Natural killer cell (primary cell): Measurements from ENCODE around the gene SLC25A18. TPM values are rescaled to one million over a fixed set of nuclear protein-coding genes. Genes with fewer than 3 reads are reported as not detected.

Experiments
- ATAC-seq, 3 donors: fragments of 150-1000 bp in 2 of 3; fragments of 200-7000 bp in 1 of 3; cut with Tn5 transposase; 1 replicate in 1 of 3; 2 replicates in 2 of 3; pipeline ENCODE4 v1.10.0; 2021; ENCODE audit warnings: mild to moderate bottlenecking in 2 of 3, moderate library complexity in 2 of 3
- DNase-seq, 2 donors: peaks; one replicate each; pipeline versions ENCODE4 v3.0.0 to v3.0.0-alpha.2; 2013 to 2021; ENCODE audit warnings: mixed read lengths in 1 of 2
- H3K27ac ChIP-seq: one replicate; pipeline ENCODE4 v1.5.1; 2013; ENCODE audit warnings: mild to moderate bottlenecking, low read length
- H3K27me3 ChIP-seq: one replicate; pipeline ENCODE4 v1.6.1; 2013; ENCODE audit warnings: low read length; ENCODE audit not compliant: control insufficient read depth, insufficient read depth
- H3K36me3 ChIP-seq: one replicate; pipeline ENCODE4 v1.6.1; 2013; ENCODE audit warnings: low read length; ENCODE audit not compliant: control insufficient read depth, insufficient read depth
- H3K4me1 ChIP-seq: one replicate; pipeline ENCODE4 v1.6.1; 2013; ENCODE audit warnings: low read length; ENCODE audit not compliant: control insufficient read depth, insufficient read depth
- H3K4me3 ChIP-seq: one replicate; pipeline ENCODE4 v1.5.1; 2013; ENCODE audit warnings: low read length
- H3K9me3 ChIP-seq: one replicate; pipeline ENCODE4 v1.6.1; 2013; ENCODE audit warnings: low read length; ENCODE audit not compliant: control insufficient read depth, insufficient read depth
- H3K27ac Mint-ChIP-seq, 2 donors: one replicate each; pipeline ENCODE4 v1.8.0; 2022; ENCODE audit warnings: mild to moderate bottlenecking in 2 of 2, mixed read lengths in 2 of 2, moderate library complexity in 1 of 2
- H3K27me3 Mint-ChIP-seq, 2 donors: one replicate each; pipeline ENCODE4 v1.8.0; 2022; ENCODE audit warnings: low read depth in 2 of 2, mixed read lengths in 2 of 2
- H3K36me3 Mint-ChIP-seq: one replicate; pipeline ENCODE4 v1.8.0; 2022; ENCODE audit warnings: mixed read lengths
- H3K4me1 Mint-ChIP-seq, 2 donors: one replicate each; pipeline ENCODE4 v1.8.0; 2022; ENCODE audit warnings: mixed read lengths in 2 of 2
- H3K4me3 Mint-ChIP-seq: one replicate; pipeline ENCODE4 v1.8.0; 2022; ENCODE audit warnings: mild to moderate bottlenecking, moderate library complexity, mixed read lengths
- H3K9me3 Mint-ChIP-seq, 2 donors: one replicate each; pipeline ENCODE4 v1.8.0; 2022; ENCODE audit warnings: mixed read lengths in 2 of 2
- WGBS: methylation state at CpG from one replicate; pipeline ENCODE4 v1.1.7; 2013; ENCODE audit warnings: missing lambda C conversion rate; ENCODE audit not compliant: insufficient coverage; 5-methylcytosine and 5-hydroxymethylcytosine counted together
- intact Hi-C: fragments of 100-400 bp; cut with micrococcal nuclease; formaldehyde crosslinking; loops from one replicate; pipeline ENCODE4 v1.14.2; 2022
- total RNA-seq, 4 donors: library from RNA; stranded (reverse); fragments of 120-200 nt in 1 of 4; gene quantifications; one replicate each; pipeline versions ENCODE4 v1.2.3 to v1.2.4, GENCODE V29; 2013 to 2022
- TF ChIP-seq, protein P1 (sequence below): fragments of 200-600 bp; IDR thresholded peaks from one replicate; pipeline ENCODE4 v1.8.0; 2022; ENCODE audit warnings: antibody characterized with exemption

SLC25A18 gene
- total RNA-seq, 3 donors from 2014 or later (not counting 1 experiment from before 2014, with no cell fraction given) = not detected

DNA sequence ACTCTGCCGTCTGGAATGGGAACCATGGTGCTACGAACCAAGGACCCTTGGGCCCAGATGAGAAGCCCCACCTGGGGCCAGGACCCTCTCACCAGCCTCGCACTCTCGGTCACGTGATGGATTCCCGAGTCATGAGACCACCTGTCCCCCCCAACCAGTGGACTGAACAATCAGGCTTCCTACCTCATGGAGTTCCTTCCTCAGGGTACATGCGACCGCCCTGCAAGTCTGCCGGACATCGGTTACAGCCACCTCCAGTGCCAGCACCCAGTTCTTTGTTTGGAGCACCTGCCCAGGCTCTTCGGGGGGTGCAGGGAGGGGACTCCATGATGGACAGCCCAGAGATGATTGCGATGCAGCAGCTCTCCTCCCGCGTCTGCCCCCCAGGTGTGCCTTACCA is 20.8 kb upstream of the SLC25A18 start:
- Histone ChIP-seq H3K9me3 (no peaks in the 10 kb centered on the region), H3K36me3 (no peaks in the 10 kb centered on the region), H3K27me3 (no peaks in the 10 kb centered on the region), H3K4me1 (no peaks in the 10 kb centered on the region), H3K4me3 (no peak overlapping the region), H3K27ac (no peak overlapping the region)
- WGBS = 93% methylated on average over 14 of the region's 14 CpGs
- Mint-ChIP-seq H3K9me3 (no peaks in the 10 kb centered on the region), H3K27ac (no peak overlapping the region), H3K27me3 (no peaks in the 10 kb centered on the region), H3K4me3 (no peak overlapping the region), H3K4me1 (no peaks in the 10 kb centered on the region), H3K36me3 (no peaks in the 10 kb centered on the region)
- TF ChIP-seq, protein P1, sequence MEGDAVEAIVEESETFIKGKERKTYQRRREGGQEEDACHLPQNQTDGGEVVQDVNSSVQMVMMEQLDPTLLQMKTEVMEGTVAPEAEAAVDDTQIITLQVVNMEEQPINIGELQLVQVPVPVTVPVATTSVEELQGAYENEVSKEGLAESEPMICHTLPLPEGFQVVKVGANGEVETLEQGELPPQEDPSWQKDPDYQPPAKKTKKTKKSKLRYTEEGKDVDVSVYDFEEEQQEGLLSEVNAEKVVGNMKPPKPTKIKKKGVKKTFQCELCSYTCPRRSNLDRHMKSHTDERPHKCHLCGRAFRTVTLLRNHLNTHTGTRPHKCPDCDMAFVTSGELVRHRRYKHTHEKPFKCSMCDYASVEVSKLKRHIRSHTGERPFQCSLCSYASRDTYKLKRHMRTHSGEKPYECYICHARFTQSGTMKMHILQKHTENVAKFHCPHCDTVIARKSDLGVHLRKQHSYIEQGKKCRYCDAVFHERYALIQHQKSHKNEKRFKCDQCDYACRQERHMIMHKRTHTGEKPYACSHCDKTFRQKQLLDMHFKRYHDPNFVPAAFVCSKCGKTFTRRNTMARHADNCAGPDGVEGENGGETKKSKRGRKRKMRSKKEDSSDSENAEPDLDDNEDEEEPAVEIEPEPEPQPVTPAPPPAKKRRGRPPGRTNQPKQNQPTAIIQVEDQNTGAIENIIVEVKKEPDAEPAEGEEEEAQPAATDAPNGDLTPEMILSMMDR = no peak
- intact Hi-C loops = no loop called here
- DNase-seq = no peak
- no peak for ATAC-seq

DNA sequence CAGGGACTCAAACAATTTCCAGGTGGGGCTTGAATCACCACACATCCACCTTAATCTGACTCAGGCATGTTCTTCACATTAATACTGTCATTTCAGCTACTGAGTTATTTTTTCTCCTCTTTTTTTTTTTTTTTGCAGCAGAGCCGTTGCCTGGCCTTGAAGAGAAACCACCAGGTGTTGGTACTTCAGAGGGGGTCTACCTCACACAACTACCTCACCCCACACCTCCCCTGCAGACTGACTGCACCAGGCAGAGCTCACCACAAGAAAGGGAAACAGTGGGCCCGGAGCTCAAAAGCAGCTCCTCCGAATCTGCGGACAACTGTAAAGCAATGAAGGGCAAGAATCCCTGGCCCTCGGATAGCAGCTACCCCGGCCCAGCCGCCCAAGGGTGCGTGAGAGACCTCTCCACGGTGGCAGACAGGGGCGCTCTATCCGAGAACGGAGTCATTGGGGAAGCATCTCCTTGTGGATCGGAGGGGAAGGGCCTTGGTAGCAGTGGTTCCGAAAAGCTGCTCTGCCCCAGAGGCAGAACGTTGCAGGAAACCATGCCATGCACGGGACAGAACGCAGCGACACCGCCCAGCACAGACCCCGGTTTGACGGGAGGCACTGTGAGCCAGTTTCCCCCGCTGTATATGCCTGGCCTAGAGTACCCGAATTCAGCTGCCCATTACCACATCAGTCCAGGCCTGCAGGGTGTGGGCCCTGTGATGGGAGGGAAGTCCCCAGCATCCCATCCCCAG is 15.1 kb upstream of the SLC25A18 start:
- no peaks in the 10 kb centered on the region for H3K9me3 ChIP-seq
- H3K9me3 Mint-ChIP-seq = no peaks in the 10 kb centered on the region
- TF ChIP-seq, protein P1 = no peak
- H3K27me3 Mint-ChIP-seq = peaks cover 0 to 2% of the 10 kb centered on the region in 2 donors
- H3K4me3 Mint-ChIP-seq = no peak overlapping the region
- H3K27me3 ChIP-seq = no peaks in the 10 kb centered on the region
- no peak for DNase-seq
- no peaks in the 10 kb centered on the region for H3K4me1 Mint-ChIP-seq
- ATAC-seq = no peak
- no peak overlapping the region for H3K4me3 ChIP-seq
- H3K27ac Mint-ChIP-seq = no peak overlapping the region
- intact Hi-C loops = no loop called here
- H3K36me3 Mint-ChIP-seq = no peaks in the 10 kb centered on the region
- H3K36me3 ChIP-seq = no peaks in the 10 kb centered on the region
- H3K4me1 ChIP-seq = no peaks in the 10 kb centered on the region
- 84% methylated on average over 23 of the region's 23 CpGs for WGBS
- H3K27ac ChIP-seq = no peak overlapping the region

DNA sequence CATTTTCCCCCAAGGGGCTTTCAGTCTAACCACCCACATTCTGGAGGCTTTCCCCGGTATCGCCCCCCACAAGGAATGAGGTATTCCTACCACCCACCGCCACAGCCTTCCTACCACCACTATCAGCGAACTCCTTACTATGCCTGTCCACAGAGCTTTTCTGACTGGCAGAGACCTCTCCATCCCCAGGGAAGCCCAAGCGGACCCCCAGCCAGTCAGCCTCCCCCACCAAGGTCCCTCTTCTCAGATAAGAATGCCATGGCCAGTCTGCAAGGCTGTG is 14.6 kb upstream of the SLC25A18 start:
- no peaks in the 10 kb centered on the region for H3K4me1 Mint-ChIP-seq
- Histone ChIP-seq H3K27ac (no peak overlapping the region), H3K4me3 (no peak overlapping the region), H3K36me3 (no peaks in the 10 kb centered on the region), H3K9me3 (no peaks in the 10 kb centered on the region), H3K27me3 (no peaks in the 10 kb centered on the region), H3K4me1 (no peaks in the 10 kb centered on the region)
- H3K9me3 Mint-ChIP-seq = no peaks in the 10 kb centered on the region
- no peak for DNase-seq
- H3K4me3 Mint-ChIP-seq = no peak overlapping the region
- intact Hi-C loops = no loop called here
- no peak for ATAC-seq
- no peak overlapping the region for H3K27ac Mint-ChIP-seq
- no peaks in the 10 kb centered on the region for H3K36me3 Mint-ChIP-seq
- TF ChIP-seq, protein P1 = no peak
- 93% methylated on average over 5 of the region's 5 CpGs for WGBS
- H3K27me3 Mint-ChIP-seq = peaks cover 0 to 2% of the 10 kb centered on the region in 2 donors

DNA sequence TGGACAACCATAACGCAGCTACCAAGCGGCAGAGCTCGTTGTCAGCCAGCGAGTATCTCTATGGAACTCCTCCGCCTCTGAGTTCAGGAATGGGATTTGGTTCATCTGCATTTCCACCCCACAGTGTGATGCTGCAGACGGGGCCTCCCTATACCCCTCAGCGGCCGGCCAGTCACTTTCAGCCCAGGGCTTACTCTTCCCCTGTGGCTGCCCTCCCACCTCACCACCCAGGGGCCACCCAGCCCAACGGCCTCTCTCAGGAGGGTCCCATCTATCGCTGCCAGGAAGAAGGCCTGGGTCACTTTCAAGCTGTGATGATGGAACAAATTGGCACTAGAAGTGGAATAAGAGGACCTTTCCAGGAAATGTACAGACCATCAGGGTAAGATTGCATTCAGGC is 14.1 kb upstream of the SLC25A18 start:
- no peak overlapping the region for H3K4me3 ChIP-seq
- no peak overlapping the region for H3K27ac Mint-ChIP-seq
- no peak overlapping the region for H3K4me3 Mint-ChIP-seq
- no peaks in the 10 kb centered on the region for H3K4me1 Mint-ChIP-seq
- no peak overlapping the region for H3K27ac ChIP-seq
- no peaks in the 10 kb centered on the region for H3K36me3 ChIP-seq
- no peak for ATAC-seq
- peaks cover 0 to 2% of the 10 kb centered on the region in 2 donors for H3K27me3 Mint-ChIP-seq
- H3K27me3 ChIP-seq = no peaks in the 10 kb centered on the region
- no peaks in the 10 kb centered on the region for H3K4me1 ChIP-seq
- no peaks in the 10 kb centered on the region for H3K9me3 Mint-ChIP-seq
- DNase-seq = no peak
- intact Hi-C loops = no loop called here
- TF ChIP-seq, protein P1 = no peak
- H3K36me3 Mint-ChIP-seq = no peaks in the 10 kb centered on the region
- no peaks in the 10 kb centered on the region for H3K9me3 ChIP-seq
- 93% methylated on average over 9 of the region's 10 CpGs for WGBS
